Vagina (tissue), 2 donors: ENCODE data around the gene TMCO5A.

Experiments
- POLR2A ChIP-seq, 2 donors: fragments of 450-650 bp; IDR thresholded peaks; one replicate each; pipeline ENCODE4 v1.6.1; 2017; ENCODE audit warnings: antibody characterized with exemption in 2 of 2, mild to moderate bottlenecking in 2 of 2, moderate library complexity in 2 of 2
- TF ChIP-seq, protein P1 (sequence below), 3 experiments: fragments of 450-650 bp in 2 of 3; fragments of 200-600 bp in 1 of 3; sonication (generic) in 1 of 3; IDR thresholded peaks; one replicate each; pipeline ENCODE4 v1.5.1; 2017 to 2019; ENCODE audit warnings: antibody characterized with exemption in 3 of 3, mild to moderate bottlenecking in 2 of 3, moderate library complexity in 2 of 3

DNA sequence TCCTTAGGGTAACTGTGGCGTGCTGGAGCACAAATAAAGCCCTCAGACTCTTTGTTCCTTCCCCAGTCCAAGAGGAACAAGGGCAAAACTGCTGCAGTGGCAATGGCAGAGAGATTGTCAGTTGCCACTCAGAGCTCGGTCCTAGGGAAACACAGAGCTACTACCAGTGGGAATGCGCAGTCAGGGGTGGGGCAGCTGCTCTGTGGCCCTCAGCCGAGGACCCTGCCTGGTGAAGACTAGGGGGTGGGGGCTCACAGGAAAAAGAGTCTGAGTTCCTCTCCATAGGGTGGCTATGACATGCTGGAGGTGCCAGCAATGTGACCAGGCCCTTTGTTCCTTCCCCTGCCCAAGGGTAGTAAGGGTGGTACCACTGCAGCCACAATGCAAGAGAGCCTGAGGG lies 43.8 kb downstream of the TMCO5A start:
- TF ChIP-seq, protein P1, sequence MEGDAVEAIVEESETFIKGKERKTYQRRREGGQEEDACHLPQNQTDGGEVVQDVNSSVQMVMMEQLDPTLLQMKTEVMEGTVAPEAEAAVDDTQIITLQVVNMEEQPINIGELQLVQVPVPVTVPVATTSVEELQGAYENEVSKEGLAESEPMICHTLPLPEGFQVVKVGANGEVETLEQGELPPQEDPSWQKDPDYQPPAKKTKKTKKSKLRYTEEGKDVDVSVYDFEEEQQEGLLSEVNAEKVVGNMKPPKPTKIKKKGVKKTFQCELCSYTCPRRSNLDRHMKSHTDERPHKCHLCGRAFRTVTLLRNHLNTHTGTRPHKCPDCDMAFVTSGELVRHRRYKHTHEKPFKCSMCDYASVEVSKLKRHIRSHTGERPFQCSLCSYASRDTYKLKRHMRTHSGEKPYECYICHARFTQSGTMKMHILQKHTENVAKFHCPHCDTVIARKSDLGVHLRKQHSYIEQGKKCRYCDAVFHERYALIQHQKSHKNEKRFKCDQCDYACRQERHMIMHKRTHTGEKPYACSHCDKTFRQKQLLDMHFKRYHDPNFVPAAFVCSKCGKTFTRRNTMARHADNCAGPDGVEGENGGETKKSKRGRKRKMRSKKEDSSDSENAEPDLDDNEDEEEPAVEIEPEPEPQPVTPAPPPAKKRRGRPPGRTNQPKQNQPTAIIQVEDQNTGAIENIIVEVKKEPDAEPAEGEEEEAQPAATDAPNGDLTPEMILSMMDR (IDR thresholded peaks at IDR 0.05): no peak
- no peak for TF ChIP-seq POLR2A (IDR thresholded peaks at IDR 0.05)
